Lower leg skin (tissue), 3 donors: ENCODE data around the gene ANKS4B.

ENCODE experiments used
- POLR2A ChIP-seq, 2 donors: fragments of 450-650 bp; IDR thresholded peaks; one replicate each; pipeline ENCODE4 v1.6.1; 2016 to 2017; ENCODE audit warnings: antibody characterized with exemption in 2 of 2, mild to moderate bottlenecking in 1 of 2, moderate library complexity in 1 of 2
- TF ChIP-seq, protein P1 (sequence below), 3 donors: fragments of 450-650 bp; IDR thresholded peaks; one replicate each; pipeline ENCODE4 v1.5.1; 2016; ENCODE audit warnings: antibody characterized with exemption in 3 of 3, mild to moderate bottlenecking in 3 of 3, moderate library complexity in 2 of 3

DNA sequence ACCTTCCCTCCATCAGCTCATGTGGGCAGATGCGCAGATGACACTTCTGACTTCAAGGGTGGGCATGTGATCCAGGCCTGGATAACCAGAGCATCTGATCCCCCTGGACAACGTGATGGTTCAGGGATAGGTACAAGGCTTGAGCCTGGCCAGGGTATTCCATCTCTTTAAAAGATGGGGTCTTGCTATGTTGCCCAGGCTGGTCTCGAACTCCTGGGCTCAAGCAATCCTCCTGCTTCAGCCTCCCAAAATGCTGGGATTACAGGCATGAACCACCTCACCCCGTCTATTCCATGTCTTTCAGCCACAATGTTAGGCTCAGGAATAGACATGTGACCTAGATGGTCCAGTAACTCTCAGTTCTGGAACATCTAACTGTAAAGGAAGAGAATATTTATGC is 23.8 kb downstream of the ANKS4B start:
- no peak for TF ChIP-seq POLR2A (IDR thresholded peaks at IDR 0.05)
- TF ChIP-seq, protein P1, sequence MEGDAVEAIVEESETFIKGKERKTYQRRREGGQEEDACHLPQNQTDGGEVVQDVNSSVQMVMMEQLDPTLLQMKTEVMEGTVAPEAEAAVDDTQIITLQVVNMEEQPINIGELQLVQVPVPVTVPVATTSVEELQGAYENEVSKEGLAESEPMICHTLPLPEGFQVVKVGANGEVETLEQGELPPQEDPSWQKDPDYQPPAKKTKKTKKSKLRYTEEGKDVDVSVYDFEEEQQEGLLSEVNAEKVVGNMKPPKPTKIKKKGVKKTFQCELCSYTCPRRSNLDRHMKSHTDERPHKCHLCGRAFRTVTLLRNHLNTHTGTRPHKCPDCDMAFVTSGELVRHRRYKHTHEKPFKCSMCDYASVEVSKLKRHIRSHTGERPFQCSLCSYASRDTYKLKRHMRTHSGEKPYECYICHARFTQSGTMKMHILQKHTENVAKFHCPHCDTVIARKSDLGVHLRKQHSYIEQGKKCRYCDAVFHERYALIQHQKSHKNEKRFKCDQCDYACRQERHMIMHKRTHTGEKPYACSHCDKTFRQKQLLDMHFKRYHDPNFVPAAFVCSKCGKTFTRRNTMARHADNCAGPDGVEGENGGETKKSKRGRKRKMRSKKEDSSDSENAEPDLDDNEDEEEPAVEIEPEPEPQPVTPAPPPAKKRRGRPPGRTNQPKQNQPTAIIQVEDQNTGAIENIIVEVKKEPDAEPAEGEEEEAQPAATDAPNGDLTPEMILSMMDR (IDR thresholded peaks at IDR 0.05), result no peak
